Adipose tissue (tissue), 3 donors: ENCODE measurements around the gene PDK1. TPM values are rescaled to one million over a fixed set of nuclear protein-coding genes. Genes with fewer than 3 reads are reported as not detected.

Source experiments
- polyA plus RNA-seq, 3 donors: library from polyadenylated mRNA; stranded (reverse); fragments of 200-250 nt; gene quantifications; one replicate each; pipeline ENCODE4 v1.2.3, GENCODE V29; 2013
- donor health status: healthy with polysubstance abuse.
- donor health status: Bipolar disorder and iron deficiency.
- donor health status: healthy.

PDK1 gene
- polyA plus RNA-seq, 3 donors: 2.7 to 7.8 (median 5.6) TPM

Other genes starting within 250 kb of the PDK1 start
- gene ITGA6, start 128.5 kb upstream of the PDK1 start, polyA plus RNA-seq: 10 to 100 TPM; 10.7 to 33.9 (median 14.9) TPM
- gene RAPGEF4, start 179.8 kb downstream of the PDK1 start, polyA plus RNA-seq: 1 to 10 TPM; 2.6 to 8.1 (median 2.7) TPM